ENCODE measurements around the gene ELL3.

ELL3 gene

GRCh38 chr15:43789409-43789808 is 12.6 kb upstream of the ELL3 start:
- Histone ChIP-seq H3K36me3 (ENCODE audit: insufficient read depth, low read length) (peaks cover 12% of the 10 kb centered on the region), H3K9me3 (ENCODE audit: insufficient read depth, low read depth, low read length) (no peaks in the 10 kb centered on the region), H3K4me1 (ENCODE audit: insufficient read depth, low read length) (peaks cover 13% of the 10 kb centered on the region), H3K4me3 (ENCODE audit: low read length) (no peak overlapping the region), H3K27me3 (ENCODE audit: insufficient read depth, low read length) (no peaks in the 10 kb centered on the region), H3K9ac (ENCODE audit: low read depth, low read length) (no peak overlapping the region), H3K27ac (ENCODE audit: low read depth, low read length) (no peak overlapping the region)
- 99% methylated on average over 3 of the region's 3 CpGs for WGBS

- H3K27ac ChIP-seq (ENCODE audit: low read depth, low read length), result no peak overlapping the region
- WGBS, result 89% methylated on average over 1 of the region's 1 CpG
- H3K9ac ChIP-seq (ENCODE audit: low read depth, low read length), result no peak overlapping the region
- no peaks in the 10 kb centered on the region for H3K9me3 ChIP-seq (ENCODE audit: insufficient read depth, low read depth, low read length)
- H3K4me1 ChIP-seq (ENCODE audit: insufficient read depth, low read length), result 0 out of 2 replicates have a peak, but pooled peaks cover 7% of the 10 kb centered on the region
- H3K4me3 ChIP-seq (ENCODE audit: low read length), result no peak overlapping the region
- H3K36me3 ChIP-seq (ENCODE audit: insufficient read depth, low read length), result peaks cover 5% of the 10 kb centered on the region
- H3K27me3 ChIP-seq (ENCODE audit: insufficient read depth, low read length), result peaks cover 11% of the 10 kb centered on the region; the same call in 1 of the 2 replicates
Measured at GRCh38 chr15:43779016-43779415, 2.2 kb upstream of the ELL3 start.

- Histone ChIP-seq H3K27ac (ENCODE audit: low read depth, low read length) (peak overlapping the region; percentile 31; the same call in 1 of the 2 replicates), H3K4me1 (ENCODE audit: insufficient read depth, low read length) (0 out of 2 replicates have a peak, but pooled peaks cover 7% of the 10 kb centered on the region), H3K9me3 (ENCODE audit: insufficient read depth, low read depth, low read length) (no peaks in the 10 kb centered on the region), H3K36me3 (ENCODE audit: insufficient read depth, low read length) (peaks cover 19% of the 10 kb centered on the region), H3K4me3 (ENCODE audit: low read length) (peak overlapping the region; percentile 71), H3K27me3 (ENCODE audit: insufficient read depth, low read length) (peaks cover 11% of the 10 kb centered on the region; the same call in 1 of the 2 replicates), H3K9ac (ENCODE audit: low read depth, low read length) (peak overlapping the region; percentile 58)
- 5% methylated on average over 31 of the region's 31 CpGs for WGBS
Measured at GRCh38 chr15:43777267-43777914, 625 bp upstream of the ELL3 start.

GRCh38 chr15:43776101-43776717 is 557 bp downstream of the ELL3 start:
- Histone ChIP-seq H3K9me3 (ENCODE audit: insufficient read depth, low read depth, low read length) (no peaks in the 10 kb centered on the region), H3K36me3 (ENCODE audit: insufficient read depth, low read length) (peaks cover 31% of the 10 kb centered on the region), H3K4me3 (ENCODE audit: low read length) (peak overlapping the region; percentile 71), H3K9ac (ENCODE audit: low read depth, low read length) (peak overlapping the region; percentile 48), H3K27me3 (ENCODE audit: insufficient read depth, low read length) (peaks cover 11% of the 10 kb centered on the region; the same call in 1 of the 2 replicates), H3K4me1 (ENCODE audit: insufficient read depth, low read length) (0 out of 2 replicates have a peak, but pooled peaks cover 7% of the 10 kb centered on the region), H3K27ac (ENCODE audit: low read depth, low read length) (no peak overlapping the region)
- 3% methylated on average over 34 of the region's 35 CpGs for WGBS

GRCh38 chr15:43775411-43775965 is 1.3 kb downstream of the ELL3 start:
- WGBS, result 63% methylated on average over 1 of the region's 1 CpG
- Histone ChIP-seq H3K27ac (ENCODE audit: low read depth, low read length) (no peak overlapping the region), H3K9me3 (ENCODE audit: insufficient read depth, low read depth, low read length) (no peaks in the 10 kb centered on the region), H3K4me1 (ENCODE audit: insufficient read depth, low read length) (0 out of 2 replicates have a peak, but pooled peaks cover 7% of the 10 kb centered on the region), H3K27me3 (ENCODE audit: insufficient read depth, low read length) (peaks cover 11% of the 10 kb centered on the region; the same call in 1 of the 2 replicates), H3K4me3 (ENCODE audit: low read length) (peak overlapping the region; percentile 71), H3K36me3 (ENCODE audit: insufficient read depth, low read length) (peaks cover 38% of the 10 kb centered on the region), H3K9ac (ENCODE audit: low read depth, low read length) (no peak overlapping the region)

- Histone ChIP-seq H3K36me3 (ENCODE audit: insufficient read depth, low read length) (peaks cover 52% of the 10 kb centered on the region), H3K27ac (ENCODE audit: low read depth, low read length) (no peak overlapping the region)
Measured at GRCh38 chr15:43774062-43774461, 2.7 kb downstream of the ELL3 start.

GRCh38 chr15:43772624-43773023 is 4.1 kb downstream of the ELL3 start:
- Histone ChIP-seq H3K9me3 (ENCODE audit: insufficient read depth, low read depth, low read length) (no peaks in the 10 kb centered on the region), H3K4me1 (ENCODE audit: insufficient read depth, low read length) (0 out of 2 replicates have a peak, but pooled peaks cover 7% of the 10 kb centered on the region), H3K27me3 (ENCODE audit: insufficient read depth, low read length) (peaks cover 11% of the 10 kb centered on the region; the same call in 1 of the 2 replicates), H3K4me3 (ENCODE audit: low read length) (no peak overlapping the region), H3K27ac (ENCODE audit: low read depth, low read length) (no peak overlapping the region), H3K9ac (ENCODE audit: low read depth, low read length) (no peak overlapping the region), H3K36me3 (ENCODE audit: insufficient read depth, low read length) (peaks cover 67% of the 10 kb centered on the region)

More at GRCh38 chr15:43774062-43774461, 2.7 kb downstream of the ELL3 start:
- Histone ChIP-seq H3K4me1 (ENCODE audit: insufficient read depth, low read length) (0 out of 2 replicates have a peak, but pooled peaks cover 7% of the 10 kb centered on the region), H3K27me3 (ENCODE audit: insufficient read depth, low read length) (peaks cover 11% of the 10 kb centered on the region; the same call in 1 of the 2 replicates), H3K9ac (ENCODE audit: low read depth, low read length) (no peak overlapping the region), H3K9me3 (ENCODE audit: insufficient read depth, low read depth, low read length) (no peaks in the 10 kb centered on the region), H3K4me3 (ENCODE audit: low read length) (no peak overlapping the region)
- WGBS, result 93% methylated on average over 4 of the region's 4 CpGs

- H3K4me1 ChIP-seq (ENCODE audit: insufficient read depth, low read length), result 0 out of 2 replicates have a peak, but pooled peaks cover 7% of the 10 kb centered on the region
- H3K27ac ChIP-seq (ENCODE audit: low read depth, low read length), result no peak overlapping the region
- no peak overlapping the region for H3K4me3 ChIP-seq (ENCODE audit: low read length)
- H3K36me3 ChIP-seq (ENCODE audit: insufficient read depth, low read length), result peaks cover 75% of the 10 kb centered on the region
- 93% methylated on average over 2 of the region's 2 CpGs for WGBS
- H3K27me3 ChIP-seq (ENCODE audit: insufficient read depth, low read length), result peaks cover 11% of the 10 kb centered on the region; the same call in 1 of the 2 replicates
- no peaks in the 10 kb centered on the region for H3K9me3 ChIP-seq (ENCODE audit: insufficient read depth, low read depth, low read length)
- no peak overlapping the region for H3K9ac ChIP-seq (ENCODE audit: low read depth, low read length)
Measured at GRCh38 chr15:43771816-43772215, 5.0 kb downstream of the ELL3 start.

- Histone ChIP-seq H3K9ac (ENCODE audit: low read depth, low read length) (no peak overlapping the region), H3K4me1 (ENCODE audit: insufficient read depth, low read length) (no peaks in the 10 kb centered on the region), H3K4me3 (ENCODE audit: low read length) (no peak overlapping the region), H3K36me3 (ENCODE audit: insufficient read depth, low read length) (peaks cover 96% of the 10 kb centered on the region), H3K27ac (ENCODE audit: low read depth, low read length) (no peak overlapping the region), H3K9me3 (ENCODE audit: insufficient read depth, low read depth, low read length) (no peaks in the 10 kb centered on the region), H3K27me3 (ENCODE audit: insufficient read depth, low read length) (no peaks in the 10 kb centered on the region)
- 75% methylated on average over 5 of the region's 5 CpGs for WGBS
Measured at GRCh38 chr15:43769584-43770228, 7.1 kb downstream of the ELL3 start.

- 96% methylated on average over 2 of the region's 2 CpGs for WGBS
- H3K27me3 ChIP-seq (ENCODE audit: insufficient read depth, low read length), result no peaks in the 10 kb centered on the region
- H3K4me3 ChIP-seq (ENCODE audit: low read length), result no peak overlapping the region
- H3K4me1 ChIP-seq (ENCODE audit: insufficient read depth, low read length), result no peaks in the 10 kb centered on the region
- no peak overlapping the region for H3K27ac ChIP-seq (ENCODE audit: low read depth, low read length)
- H3K36me3 ChIP-seq (ENCODE audit: insufficient read depth, low read length), result peaks cover 99% of the 10 kb centered on the region
- H3K9ac ChIP-seq (ENCODE audit: low read depth, low read length), result no peak overlapping the region
- H3K9me3 ChIP-seq (ENCODE audit: insufficient read depth, low read depth, low read length), result no peaks in the 10 kb centered on the region
Measured at GRCh38 chr15:43763819-43764446, 12.8 kb downstream of the ELL3 start.
